Measurements from ENCODE around the gene DMD. TPM values are rescaled to one million over a fixed set of nuclear protein-coding genes. Genes with fewer than 3 reads are reported as not detected.

Gene DMD
- total and polyA plus RNA-seq, 2 donors from 2014 or later: 4.2 to 17.9 TPM

- no peak for DNase-seq
- H3K4me3 ChIP-seq (ENCODE audit: low read length in 3 of 3): no peak overlapping the region
- intact Hi-C loops (cut with DNase I): no loop called here
- H3K9me3 ChIP-seq (ENCODE audit: control insufficient read depth in 2 of 3, insufficient read depth in 1 of 3, low read length in 3 of 3): no peaks in the 10 kb centered on the region
- no peaks in the 10 kb centered on the region for H3K27me3 ChIP-seq (ENCODE audit: control insufficient read depth, insufficient read depth, low read length)
- no peaks in the 10 kb centered on the region for H3K36me3 ChIP-seq (ENCODE audit: control insufficient read depth in 2 of 3, insufficient read depth in 3 of 3, low read length in 3 of 3)
- TF ChIP-seq CTCF (IDR thresholded peaks at IDR 0.05; ENCODE audit: borderline replicate concordance, extremely low read depth, insufficient read depth): no peak
- FAIRE-seq: no peak
- no peak overlapping the region for H3K27ac ChIP-seq (ENCODE audit: low read depth in 2 of 2, low read length in 2 of 2)
- no peak overlapping the region for H3K9ac ChIP-seq (ENCODE audit: low read length in 3 of 3)
- H3K4me1 ChIP-seq (ENCODE audit: control insufficient read depth in 2 of 3, insufficient read depth in 2 of 3, low read depth in 1 of 3, low read length in 3 of 3): no peaks in the 10 kb centered on the region
Measured at GRCh38 chrX:31499109-31499508, 1712.2 kb downstream of the DMD start.

GRCh38 chrX:31497086-31497485, 1714.3 kb downstream of the DMD start:
- intact Hi-C loops (cut with DNase I): no loop called here
- Histone ChIP-seq H3K9ac (ENCODE audit: low read length in 3 of 3) (no peak overlapping the region), H3K36me3 (ENCODE audit: control insufficient read depth in 2 of 3, insufficient read depth in 3 of 3, low read length in 3 of 3) (no peaks in the 10 kb centered on the region), H3K27ac (ENCODE audit: low read depth in 2 of 2, low read length in 2 of 2) (no peak overlapping the region), H3K4me1 (ENCODE audit: control insufficient read depth in 2 of 3, insufficient read depth in 2 of 3, low read depth in 1 of 3, low read length in 3 of 3) (no peaks in the 10 kb centered on the region), H3K9me3 (ENCODE audit: control insufficient read depth in 2 of 3, insufficient read depth in 1 of 3, low read length in 3 of 3) (no peaks in the 10 kb centered on the region), H3K4me3 (ENCODE audit: low read length in 3 of 3) (no peak overlapping the region), H3K27me3 (ENCODE audit: control insufficient read depth, insufficient read depth, low read length) (no peaks in the 10 kb centered on the region)
- no peak for TF ChIP-seq CTCF (IDR thresholded peaks at IDR 0.05; ENCODE audit: borderline replicate concordance, extremely low read depth, insufficient read depth)
- DNase-seq: no peak
- FAIRE-seq: no peak

- intact Hi-C loops (cut with DNase I): no loop called here
- DNase-seq: peak in 1 of 5 donors; percentile 26
- no peak for TF ChIP-seq CTCF (IDR thresholded peaks at IDR 0.05; ENCODE audit: borderline replicate concordance, extremely low read depth, insufficient read depth)
- Histone ChIP-seq H3K9ac (ENCODE audit: low read length in 3 of 3) (no peak overlapping the region), H3K9me3 (ENCODE audit: control insufficient read depth in 2 of 3, insufficient read depth in 1 of 3, low read length in 3 of 3) (no peaks in the 10 kb centered on the region), H3K4me3 (ENCODE audit: low read length in 3 of 3) (no peak overlapping the region), H3K27ac (ENCODE audit: low read depth in 2 of 2, low read length in 2 of 2) (no peak overlapping the region), H3K27me3 (ENCODE audit: control insufficient read depth, insufficient read depth, low read length) (no peaks in the 10 kb centered on the region), H3K36me3 (ENCODE audit: control insufficient read depth in 2 of 3, insufficient read depth in 3 of 3, low read length in 3 of 3) (no peaks in the 10 kb centered on the region), H3K4me1 (ENCODE audit: control insufficient read depth in 2 of 3, insufficient read depth in 2 of 3, low read depth in 1 of 3, low read length in 3 of 3) (no peaks in the 10 kb centered on the region)
- no peak for FAIRE-seq
Measured at GRCh38 chrX:31487951-31488350, 1723.4 kb downstream of the DMD start.

GRCh38 chrX:31483336-31483735, 1728.0 kb downstream of the DMD start:
- no peaks in the 10 kb centered on the region for H3K9me3 ChIP-seq (ENCODE audit: control insufficient read depth in 2 of 3, insufficient read depth in 1 of 3, low read length in 3 of 3)
- FAIRE-seq: no peak
- no peak overlapping the region for H3K4me3 ChIP-seq (ENCODE audit: low read length in 3 of 3)
- no peaks in the 10 kb centered on the region for H3K27me3 ChIP-seq (ENCODE audit: control insufficient read depth, insufficient read depth, low read length)
- no peak for TF ChIP-seq CTCF (IDR thresholded peaks at IDR 0.05; ENCODE audit: borderline replicate concordance, extremely low read depth, insufficient read depth)
- no peak overlapping the region for H3K9ac ChIP-seq (ENCODE audit: low read length in 3 of 3)
- H3K27ac ChIP-seq (ENCODE audit: low read depth in 2 of 2, low read length in 2 of 2): no peak overlapping the region
- intact Hi-C loops (cut with DNase I): no loop called here
- no peaks in the 10 kb centered on the region for H3K4me1 ChIP-seq (ENCODE audit: control insufficient read depth in 2 of 3, insufficient read depth in 2 of 3, low read depth in 1 of 3, low read length in 3 of 3)
- peak in 1 of 5 donors; percentile 4 for DNase-seq
- no peaks in the 10 kb centered on the region for H3K36me3 ChIP-seq (ENCODE audit: control insufficient read depth in 2 of 3, insufficient read depth in 3 of 3, low read length in 3 of 3)

Measured in kidney (tissue), 14 donors.